H1 (cell line): ENCODE results near the gene AGRN. TPM values are rescaled to one million over a fixed set of nuclear protein-coding genes. Genes with fewer than 3 reads are reported as not detected.

Experiments
- CTCF ChIA-PET: fragments of 300-600 bp; sonication (Branson Sonifier 250); formaldehyde crosslinking; loops from one replicate; lab custom pipeline; 2021; ENCODE audit not compliant: partially characterized antibody; lab: Charles Lee
- POLR2A ChIA-PET: fragments of 300-600 bp; sonication (Branson Sonifier 250); formaldehyde crosslinking; loops from one replicate; lab custom pipeline; 2021; ENCODE audit warnings: inconsistent platforms; ENCODE audit not compliant: partially characterized antibody; lab: Charles Lee
- DNase-seq, 2 experiments: peaks; one replicate each; pipeline versions ENCODE4 v3.0.0 to v3.0.0-alpha.2; 2010 to 2022; ENCODE audit warnings: low spot score in 2 of 2, low read depth in 1 of 2, mixed read lengths in 1 of 2
- FAIRE-seq: peaks from 2 replicates; lab custom pipeline; 2011; peaks lifted over from hg19 to GRCh38; lab: Jason Lieb, UNC
- H2AFZ ChIP-seq: 2 replicates; pipeline ENCODE4 v1.8.1; 2012; ENCODE audit warnings: low read length, inconsistent platforms
- H2AK5ac ChIP-seq: 2 replicates; pipeline ENCODE4 v1.6.1; 2013; ENCODE audit warnings: low read depth, low read length
- H2BK120ac ChIP-seq: replicated peaks from 2 replicates; pipeline ENCODE3; 2013; ENCODE audit warnings: low read depth, low read length, inconsistent platforms
- H2BK12ac ChIP-seq: 2 replicates; pipeline ENCODE4 v1.6.1; 2013; ENCODE audit warnings: low read depth, low read length
- H2BK15ac ChIP-seq: 2 replicates; pipeline ENCODE4 v1.6.1; 2013; ENCODE audit warnings: low read length
- H2BK20ac ChIP-seq: 2 replicates; pipeline ENCODE4 v1.6.1; 2013; ENCODE audit warnings: low read length
- H2BK5ac ChIP-seq: 2 replicates; pipeline ENCODE4 v1.6.1; 2013; ENCODE audit warnings: low read depth, low read length
- H3K14ac ChIP-seq: 2 replicates; pipeline ENCODE4 v1.6.1; 2013; ENCODE audit warnings: inconsistent platforms; ENCODE audit not compliant: insufficient read length
- H3K18ac ChIP-seq: 2 replicates; pipeline ENCODE4 v1.6.1; 2013; ENCODE audit warnings: low read length; ENCODE audit errors: extremely low read depth
- H3K23ac ChIP-seq: 2 replicates; pipeline ENCODE4 v1.6.1; 2013; ENCODE audit warnings: inconsistent platforms; ENCODE audit not compliant: insufficient read length
- H3K23me2 ChIP-seq: 2 replicates; pipeline ENCODE4 v1.6.1; 2013; ENCODE audit warnings: low read depth, low read length
- H3K27ac ChIP-seq: 2 replicates; pipeline ENCODE4 v1.6.1; 2011; ENCODE audit warnings: low read depth, low read length, inconsistent platforms
- H3K27me3 ChIP-seq, 4 experiments: replicated peaks in 1 of 4; 1 replicate in 1 of 4; 2 replicates in 3 of 4; pipeline versions ENCODE4 v1.6.1 to v1.8.1; 2011 to 2013; ENCODE audit warnings: low read length in 3 of 4, mild to moderate bottlenecking in 3 of 4, inconsistent platforms in 2 of 4, mixed read lengths in 2 of 4, moderate library complexity in 1 of 4; ENCODE audit not compliant: control insufficient read depth in 3 of 4, insufficient read depth in 3 of 4; ENCODE audit errors: extremely low read depth in 1 of 4
- H3K36me3 ChIP-seq, 4 experiments: 2 replicates each; pipeline versions ENCODE4 v1.6.1 to v1.8.1; 2011 to 2013; ENCODE audit warnings: mild to moderate bottlenecking in 4 of 4, low read length in 3 of 4, moderate library complexity in 2 of 4, control low read depth in 1 of 4, inconsistent platforms in 1 of 4; ENCODE audit not compliant: insufficient read depth in 4 of 4, control insufficient read depth in 2 of 4
- H3K4ac ChIP-seq: replicated peaks from 2 replicates; pipeline ENCODE3; 2013; ENCODE audit warnings: low read length, low read depth, mixed read lengths, inconsistent platforms; ENCODE audit not compliant: insufficient read length
- H3K4me1 ChIP-seq, 4 experiments: replicated peaks in 1 of 4; 1 replicate in 1 of 4; 2 replicates in 3 of 4; pipeline versions ENCODE4 v1.6.1 to v1.8.1; 2011 to 2013; ENCODE audit warnings: low read length in 3 of 4, inconsistent platforms in 2 of 4, mixed read lengths in 1 of 4; ENCODE audit not compliant: insufficient read depth in 4 of 4, control insufficient read depth in 3 of 4
- H3K4me2 ChIP-seq, 2 experiments: 2 replicates each; pipeline versions ENCODE4 v1.6.1 to v1.8.1; 2011 to 2013; ENCODE audit warnings: low read depth in 2 of 2, low read length in 2 of 2, control low read depth in 1 of 2, inconsistent platforms in 1 of 2, mild to moderate bottlenecking in 1 of 2; ENCODE audit not compliant: insufficient read depth in 1 of 2
- H3K4me3 ChIP-seq, 4 experiments: fragments of 200-600, 300-600 bp in 1 of 4; sonication (generic), shearing (Covaris generic), sonication (Bioruptor Twin) in 1 of 4; 2 replicates each; pipeline versions ENCODE4 v1.5.1 to v1.8.1; 2011 to 2016; ENCODE audit warnings: low read length in 4 of 4, low read depth in 3 of 4, control low read depth in 2 of 4, inconsistent platforms in 2 of 4, mild to moderate bottlenecking in 2 of 4, mixed read lengths in 1 of 4, moderate library complexity in 1 of 4; ENCODE audit not compliant: insufficient read depth in 2 of 4; ENCODE audit errors: extremely low read depth in 1 of 4
- H3K56ac ChIP-seq: replicated peaks from 2 replicates; pipeline ENCODE3; 2013; ENCODE audit warnings: low read depth, mild to moderate bottlenecking, mixed read lengths, low read length, inconsistent platforms; ENCODE audit not compliant: insufficient read length
- H3K79me1 ChIP-seq: 2 replicates; pipeline ENCODE4 v1.6.1; 2013; ENCODE audit warnings: low read depth, low read length, control low read depth
- H3K79me2 ChIP-seq, 2 experiments: 2 replicates each; pipeline versions ENCODE4 v1.6.1 to v1.8.1; 2012 to 2013; ENCODE audit warnings: low read length in 2 of 2, mild to moderate bottlenecking in 2 of 2, inconsistent platforms in 1 of 2; ENCODE audit not compliant: insufficient read depth in 2 of 2, control insufficient read depth in 1 of 2
- H3K9ac ChIP-seq, 4 experiments: replicated peaks in 1 of 4; 1 replicate in 1 of 4; 2 replicates in 3 of 4; pipeline versions ENCODE4 v1.6.1 to v1.8.1; 2011 to 2013; ENCODE audit warnings: low read depth in 3 of 4, low read length in 3 of 4, control low read depth in 2 of 4, mild to moderate bottlenecking in 2 of 4, moderate library complexity in 2 of 4, inconsistent platforms in 1 of 4; ENCODE audit errors: extremely low read depth in 1 of 4
- H3K9me3 ChIP-seq, 2 experiments: 2 replicates each; pipeline versions ENCODE4 v1.6.1 to v1.8.1; 2012 to 2013; ENCODE audit warnings: mild to moderate bottlenecking in 2 of 2, moderate library complexity in 2 of 2, control low read depth in 1 of 2, inconsistent platforms in 1 of 2, low read depth in 1 of 2, low read length in 1 of 2, mixed read lengths in 1 of 2; ENCODE audit not compliant: insufficient read depth in 2 of 2
- H4K20me1 ChIP-seq, 2 experiments: replicated peaks in 1 of 2; 2 replicates each; pipeline versions ENCODE3 to v1.8.1; 2011 to 2013; ENCODE audit warnings: inconsistent platforms in 2 of 2, low read length in 2 of 2, mild to moderate bottlenecking in 1 of 2; ENCODE audit not compliant: insufficient read depth in 2 of 2, control insufficient read depth in 1 of 2
- H4K5ac ChIP-seq: 2 replicates; pipeline ENCODE4 v1.6.1; 2013; ENCODE audit warnings: low read length, low read depth, mixed read lengths, inconsistent platforms; ENCODE audit not compliant: insufficient read length
- H4K8ac ChIP-seq: 2 replicates; pipeline ENCODE4 v1.8.0; 2013; ENCODE audit warnings: mild to moderate bottlenecking, moderate library complexity, low read length, inconsistent platforms; ENCODE audit not compliant: insufficient read depth; ENCODE audit errors: extremely low read depth
- H4K91ac ChIP-seq: replicated peaks from 2 replicates; pipeline ENCODE3; 2013; ENCODE audit warnings: low read length, mixed read lengths, inconsistent platforms; ENCODE audit not compliant: insufficient read length
- BRCA1 ChIP-seq: IDR thresholded peaks from 2 replicates; pipeline ENCODE4 v1.6.1; 2012; ENCODE audit warnings: low read depth, low read length, improper control_type of control experiment
- CHD1 ChIP-seq: IDR thresholded peaks from 2 replicates; pipeline ENCODE4 v1.6.1; 2012; ENCODE audit warnings: low read depth, low read length, improper control_type of control experiment
- CTCF ChIP-seq, 3 experiments: IDR thresholded peaks; 1 replicate in 2 of 3; 2 replicates in 1 of 3; pipeline versions ENCODE4 v1.5.1 to v1.6.1; 2011; ENCODE audit warnings: low read length in 3 of 3, mild to moderate bottlenecking in 3 of 3, inconsistent platforms in 2 of 3, low read depth in 1 of 3, moderate library complexity in 1 of 3; ENCODE audit not compliant: insufficient read depth in 1 of 3; ENCODE audit errors: control extremely low read depth in 1 of 3
- EZH2 ChIP-seq: fragments of 200-600 bp; sonication (generic); IDR thresholded peaks from 2 replicates; pipeline ENCODE4 v1.7.1; 2012; ENCODE audit warnings: low read depth, mild to moderate bottlenecking, moderate library complexity, low read length, inconsistent platforms; ENCODE audit not compliant: severe bottlenecking
- FOSL1 ChIP-seq: IDR thresholded peaks from 2 replicates; pipeline ENCODE4 v1.6.1; 2011; ENCODE audit warnings: mild to moderate bottlenecking, low read depth, low read length, moderate library complexity; ENCODE audit not compliant: insufficient read depth
- JUND ChIP-seq: IDR thresholded peaks from 2 replicates; pipeline ENCODE4 v1.6.1; 2011; ENCODE audit warnings: mild to moderate bottlenecking, improper control_type of control experiment, low read length
- NANOG ChIP-seq: IDR thresholded peaks from 2 replicates; pipeline ENCODE4 v1.6.1; 2011; ENCODE audit warnings: low read length, low read depth, mild to moderate bottlenecking, inconsistent platforms; ENCODE audit not compliant: insufficient read depth, poor library complexity, severe bottlenecking
- WGBS, 2 experiments: shearing (Covaris generic) in 1 of 2; methylation state at CpG; one replicate each; pipeline versions ENCODE4 v1.1.6 to v1.1.7; 2013 to 2015; ENCODE audit warnings: low lambda C conversion rate in 2 of 2, mixed read lengths in 2 of 2, inconsistent platforms in 1 of 2, low coverage in 1 of 2, missing lambda C conversion rate in 1 of 2; ENCODE audit not compliant: insufficient replicate concordance in 2 of 2, insufficient coverage in 1 of 2, insufficient read length in 1 of 2; ENCODE audit errors: extremely low coverage in 1 of 2, missing lambda C conversion rate in 1 of 2; 5-methylcytosine and 5-hydroxymethylcytosine counted together
- polyA plus RNA-seq, 7 experiments: library from polyadenylated mRNA; depleted of rRNA in 3 of 7; stranded (reverse) in 5 of 7; unstranded in 2 of 7; fragments of >200 nt in 5 of 7; fragments of 200-250 nt in 2 of 7; gene quantifications; 1 replicate in 5 of 7; 2 replicates in 1 of 7; 4 replicates in 1 of 7; pipeline versions ENCODE4 v1.2.1 to v1.2.3, GENCODE V29; 2011 to 2013; ENCODE audit warnings: missing spikeins in 2 of 7, mixed read lengths in 2 of 7
- total RNA-seq: library from RNA; stranded (reverse); fragmentation: NEBNext Ultra II Directional; extraction: Animal tissue kit (Norgen Biotek cat#: 25700); gene quantifications from 2 replicates; pipeline ENCODE4 v1.2.1, GENCODE V29; 2021

Gene AGRN
- total and polyA plus RNA-seq, 2 of the 8 experiments (the other 6 are each of a cell fraction or from before 2014, with no cell fraction given) = 52.3 to 155 TPM

DNA sequence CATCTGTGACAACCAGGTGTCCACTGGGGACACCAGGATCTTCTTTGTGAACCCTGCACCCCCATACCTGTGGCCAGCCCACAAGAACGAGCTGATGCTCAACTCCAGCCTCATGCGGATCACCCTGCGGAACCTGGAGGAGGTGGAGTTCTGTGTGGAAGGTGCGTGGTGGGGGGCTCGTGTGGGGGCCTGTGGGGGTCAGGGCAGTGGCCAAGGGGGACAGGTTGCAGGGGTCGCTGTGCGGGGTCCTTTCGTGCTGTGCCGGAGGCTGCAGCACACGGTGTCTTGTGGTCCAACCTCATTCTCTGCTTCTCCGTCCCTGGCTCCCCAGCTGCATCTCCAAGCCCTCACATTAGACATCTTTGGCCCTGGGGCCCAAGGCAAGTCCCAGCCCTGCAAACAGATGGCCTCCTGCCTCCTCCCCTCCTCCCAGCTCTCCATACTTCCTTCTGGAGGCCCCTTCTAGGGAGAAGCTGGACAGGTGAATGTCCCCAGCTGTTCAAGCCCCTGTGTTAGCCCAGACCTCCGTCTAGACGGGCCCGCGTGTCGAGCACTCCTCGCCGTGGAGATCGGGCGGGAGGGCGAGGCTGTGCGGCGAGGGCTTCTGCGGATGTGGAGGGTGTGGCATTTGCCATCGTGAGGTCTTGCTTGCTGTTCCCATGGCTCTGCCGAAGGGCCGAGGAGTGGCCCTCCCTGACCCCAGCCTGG lies 2.5 kb downstream of the AGRN start:
- Histone ChIP-seq H4K8ac (peak overlapping the region; percentile 46; the same call in 1 of the 2 replicates), H3K23ac (no peak overlapping the region), H3K4me3 (no peak overlapping the region), H2AFZ (no peak overlapping the region), H2BK20ac (no peak overlapping the region), H3K9me3 (no peaks in the 10 kb centered on the region), H4K91ac (no peak overlapping the region), H2BK120ac (no peak overlapping the region), H3K23me2 (peaks cover 8% of the 10 kb centered on the region; the same call in 1 of the 2 replicates), H2BK12ac (peak overlapping the region; percentile 99; the same call in 1 of the 2 replicates), H3K4ac (peak overlapping the region; percentile 53), H3K27me3 (no peaks in the 10 kb centered on the region), H3K79me2 (peaks cover 0 to 13% of the 10 kb centered on the region in 2 experiments; a peak in 1 of 4 replicates), H3K9ac (no peak overlapping the region), H4K5ac (no peak overlapping the region), H2BK5ac (no peak overlapping the region), H3K14ac (no peak overlapping the region), H3K4me1 (peaks cover 2 to 54% (median 38%) of the 10 kb centered on the region in 4 experiments), H2AK5ac (peak overlapping the region; percentile 82; the same call in 1 of the 2 replicates), H3K18ac (no peak overlapping the region), H3K27ac (no peak overlapping the region), H3K56ac (no peak overlapping the region), H3K36me3 (peaks cover 0 to 24% (median 3%) of the 10 kb centered on the region in 4 experiments; a peak in 4 of 8 replicates), H3K4me2 (peak overlapping the region in 1 of 2 experiments; percentile 79; a peak in 2 of 4 replicates), H3K79me1 (peaks cover 13% of the 10 kb centered on the region), H4K20me1 (peaks cover 6 to 15% of the 10 kb centered on the region in 2 experiments), H2BK15ac (peak overlapping the region; percentile 81; the same call in 1 of the 2 replicates)
- 91% methylated on average over 16 of the region's 27 CpGs; no CpG with 5 or more reads in 1 of the 2 experiments for WGBS, 2 experiments
- no peak for TF ChIP-seq JUND
- no peak for TF ChIP-seq CTCF (IDR thresholded peaks at IDR 0.05; ENCODE audit: control extremely low read depth in 1 of 3, insufficient read depth in 1 of 3, low read depth in 1 of 3, low read length in 3 of 3)
- TF ChIP-seq CHD1 = no peak
- TF ChIP-seq EZH2 = no peak
- no peak for TF ChIP-seq NANOG
- no peak for TF ChIP-seq BRCA1
- TF ChIP-seq FOSL1 = no peak
- CTCF ChIA-PET = interaction anchor here (0.6 to 3.0 kb wide), 8 partner anchors 10 to 202 kb away, joined by 3 to 15 read pairs (median 4); no protein-coding TSS in a partner anchor
- FAIRE-seq (no peak), DNase-seq (no peak)
- POLR2A ChIA-PET = interaction anchor here (0.7 to 14.9 kb wide), 6 partner anchors 14 to 178 kb away, joined by 3 to 245 read pairs (median 5); no protein-coding TSS in a partner anchor
